Esophagus muscularis mucosa (tissue), 2 donors: Measurements from ENCODE around the gene BMPR1B.

Experiments
- EP300 ChIP-seq: sonication (generic); formaldehyde crosslinking; IDR thresholded peaks from one replicate; pipeline ENCODE4 v1.6.1; 2017; ENCODE audit warnings: antibody characterized with exemption
- POLR2A ChIP-seq: fragments of 450-650 bp; IDR thresholded peaks from one replicate; pipeline ENCODE4 v1.6.1; 2017; ENCODE audit warnings: antibody characterized with exemption, moderate library complexity, mild to moderate bottlenecking, low read depth

DNA sequence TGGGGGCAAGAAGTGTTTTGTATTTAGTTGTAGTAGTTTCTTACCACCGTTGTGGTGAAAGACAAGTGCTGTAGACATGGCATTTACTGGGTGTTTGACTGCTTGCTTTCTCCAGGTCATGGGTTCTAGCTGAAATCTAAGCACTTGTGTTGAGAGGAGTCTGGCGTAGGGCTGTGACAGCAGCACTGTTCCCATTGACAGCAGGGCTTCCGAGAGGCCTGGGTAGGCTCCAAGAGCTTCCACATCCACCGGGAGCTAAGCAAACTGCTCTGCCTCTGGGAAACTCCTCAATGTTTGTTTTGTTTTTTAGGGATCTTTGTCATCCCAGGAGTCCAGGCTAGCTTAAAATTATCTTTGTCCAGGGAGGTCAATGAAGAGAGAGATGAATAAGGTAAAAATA, 44.3 kb downstream of the BMPR1B start:
- TF ChIP-seq EP300: no peak
- TF ChIP-seq POLR2A: no peak
